ENCODE data around the gene TDP2.

TDP2 gene

DNA sequence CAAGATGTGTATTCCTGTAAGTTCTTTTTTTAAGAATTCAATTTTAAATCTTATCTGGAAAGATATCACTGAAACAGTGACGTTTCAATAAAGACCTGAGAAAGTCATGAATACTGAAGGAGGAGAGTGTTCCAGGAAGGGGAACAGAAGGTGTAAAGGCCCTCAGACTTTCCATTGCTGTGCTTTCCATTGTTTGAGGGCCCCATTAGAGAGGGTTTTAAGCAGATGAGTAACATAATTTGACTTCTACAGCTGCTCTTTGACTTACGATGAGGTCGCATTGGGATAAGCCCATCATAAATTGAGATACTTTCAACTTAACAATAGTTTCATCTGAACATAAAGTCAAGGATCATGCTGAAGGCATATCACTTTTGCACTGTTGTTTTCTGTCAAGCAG, 24.9 kb upstream of the TDP2 start:
- ATAC-seq, result no peak
- TF ChIP-seq ZFP3 (CRISPR knock-in tag; IDR thresholded peaks at IDR 0.05) (no peak), ZFP30 (CRISPR knock-in tag; IDR thresholded peaks at IDR 0.05) (no peak), CSDC2 (CRISPR knock-in tag; IDR thresholded peaks at IDR 0.05) (no peak), OSR1 (CRISPR knock-in tag; IDR thresholded peaks at IDR 0.05) (no peak), ARNTL (CRISPR knock-in tag; IDR thresholded peaks at IDR 0.05; ENCODE audit: borderline replicate concordance, low read depth) (no peak), ZC3H10 (CRISPR knock-in tag; IDR thresholded peaks at IDR 0.05) (no peak)
- TF ChIP-seq, protein P1, sequence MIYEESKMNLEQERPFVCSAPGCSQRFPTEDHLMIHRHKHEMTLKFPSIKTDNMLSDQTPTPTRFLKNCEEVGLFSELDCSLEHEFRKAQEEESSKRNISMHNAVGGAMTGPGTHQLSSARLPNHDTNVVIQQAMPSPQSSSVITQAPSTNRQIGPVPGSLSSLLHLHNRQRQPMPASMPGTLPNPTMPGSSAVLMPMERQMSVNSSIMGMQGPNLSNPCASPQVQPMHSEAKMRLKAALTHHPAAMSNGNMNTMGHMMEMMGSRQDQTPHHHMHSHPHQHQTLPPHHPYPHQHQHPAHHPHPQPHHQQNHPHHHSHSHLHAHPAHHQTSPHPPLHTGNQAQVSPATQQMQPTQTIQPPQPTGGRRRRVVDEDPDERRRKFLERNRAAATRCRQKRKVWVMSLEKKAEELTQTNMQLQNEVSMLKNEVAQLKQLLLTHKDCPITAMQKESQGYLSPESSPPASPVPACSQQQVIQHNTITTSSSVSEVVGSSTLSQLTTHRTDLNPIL (CRISPR knock-in tag; IDR thresholded peaks at IDR 0.05; ENCODE audit: low read depth), result no peak

DNA sequence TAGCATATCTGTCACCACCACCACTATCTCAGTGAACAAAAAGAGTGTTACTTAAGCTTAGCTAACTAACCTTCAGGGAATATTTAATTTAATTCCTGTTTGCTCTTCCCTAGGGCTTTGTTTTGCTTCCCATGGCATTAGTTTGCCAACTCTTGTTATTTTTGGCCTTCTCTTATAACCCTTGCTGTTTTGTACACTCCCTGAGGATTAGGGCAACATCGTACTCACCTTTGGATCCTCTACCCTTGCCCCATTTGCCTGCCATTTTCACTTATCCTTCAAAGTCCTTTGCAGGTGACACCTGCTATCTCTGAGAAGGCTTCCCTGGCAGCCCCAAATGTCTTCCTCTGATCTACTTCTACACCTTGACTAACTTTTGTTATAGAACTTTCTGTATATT, 23.9 kb upstream of the TDP2 start:
- TF ChIP-seq OSR1 (CRISPR knock-in tag; IDR thresholded peaks at IDR 0.05) (no peak), ZNF565 (CRISPR knock-in tag; conservative IDR thresholded peaks at IDR 0.05; ENCODE audit: low read depth) (no peak), SNAI2 (CRISPR knock-in tag; IDR thresholded peaks at IDR 0.05) (no peak)
- ATAC-seq, result no peak

DNA sequence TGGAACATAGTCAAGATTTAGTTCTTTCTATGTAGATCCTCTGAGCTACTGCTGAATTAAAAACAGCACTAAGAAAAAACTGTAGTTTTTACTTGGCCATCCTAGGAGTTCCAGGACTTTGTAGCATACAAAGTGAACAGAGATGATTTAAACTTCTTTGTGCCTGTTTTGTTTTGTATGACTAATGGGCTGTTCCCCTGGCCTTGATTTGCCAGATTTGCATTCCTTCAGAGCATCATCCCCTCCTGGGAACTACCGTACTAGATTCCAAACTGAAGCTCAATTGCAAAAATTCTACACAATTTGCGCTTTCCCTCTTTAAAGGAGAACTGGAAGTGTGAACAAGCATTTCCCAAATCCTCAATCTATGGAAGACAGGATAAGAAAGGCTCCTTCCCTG, 23.3 kb upstream of the TDP2 start:
- no peak for ATAC-seq
- TF ChIP-seq, protein P2, sequence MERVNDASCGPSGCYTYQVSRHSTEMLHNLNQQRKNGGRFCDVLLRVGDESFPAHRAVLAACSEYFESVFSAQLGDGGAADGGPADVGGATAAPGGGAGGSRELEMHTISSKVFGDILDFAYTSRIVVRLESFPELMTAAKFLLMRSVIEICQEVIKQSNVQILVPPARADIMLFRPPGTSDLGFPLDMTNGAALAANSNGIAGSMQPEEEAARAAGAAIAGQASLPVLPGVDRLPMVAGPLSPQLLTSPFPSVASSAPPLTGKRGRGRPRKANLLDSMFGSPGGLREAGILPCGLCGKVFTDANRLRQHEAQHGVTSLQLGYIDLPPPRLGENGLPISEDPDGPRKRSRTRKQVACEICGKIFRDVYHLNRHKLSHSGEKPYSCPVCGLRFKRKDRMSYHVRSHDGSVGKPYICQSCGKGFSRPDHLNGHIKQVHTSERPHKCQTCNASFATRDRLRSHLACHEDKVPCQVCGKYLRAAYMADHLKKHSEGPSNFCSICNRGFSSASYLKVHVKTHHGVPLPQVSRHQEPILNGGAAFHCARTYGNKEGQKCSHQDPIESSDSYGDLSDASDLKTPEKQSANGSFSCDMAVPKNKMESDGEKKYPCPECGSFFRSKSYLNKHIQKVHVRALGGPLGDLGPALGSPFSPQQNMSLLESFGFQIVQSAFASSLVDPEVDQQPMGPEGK (CRISPR knock-in tag; IDR thresholded peaks at IDR 0.05; ENCODE audit: borderline replicate concordance), result no peak
- TF ChIP-seq ZC3H10 (CRISPR knock-in tag; IDR thresholded peaks at IDR 0.05) (no peak), RARB (CRISPR knock-in tag; IDR thresholded peaks at IDR 0.05) (no peak), ESRRG (CRISPR knock-in tag; IDR thresholded peaks at IDR 0.05) (no peak), PPARA (CRISPR knock-in tag; IDR thresholded peaks at IDR 0.05; ENCODE audit: borderline replicate concordance) (no peak), CSDC2 (CRISPR knock-in tag; IDR thresholded peaks at IDR 0.05) (no peak), ZNF8 (CRISPR knock-in tag; IDR thresholded peaks at IDR 0.05) (no peak), ZFP30 (CRISPR knock-in tag; IDR thresholded peaks at IDR 0.05) (no peak), BACH2 (CRISPR knock-in tag; IDR thresholded peaks at IDR 0.05; ENCODE audit: borderline replicate concordance) (no peak)
- TF ChIP-seq, protein P3, sequence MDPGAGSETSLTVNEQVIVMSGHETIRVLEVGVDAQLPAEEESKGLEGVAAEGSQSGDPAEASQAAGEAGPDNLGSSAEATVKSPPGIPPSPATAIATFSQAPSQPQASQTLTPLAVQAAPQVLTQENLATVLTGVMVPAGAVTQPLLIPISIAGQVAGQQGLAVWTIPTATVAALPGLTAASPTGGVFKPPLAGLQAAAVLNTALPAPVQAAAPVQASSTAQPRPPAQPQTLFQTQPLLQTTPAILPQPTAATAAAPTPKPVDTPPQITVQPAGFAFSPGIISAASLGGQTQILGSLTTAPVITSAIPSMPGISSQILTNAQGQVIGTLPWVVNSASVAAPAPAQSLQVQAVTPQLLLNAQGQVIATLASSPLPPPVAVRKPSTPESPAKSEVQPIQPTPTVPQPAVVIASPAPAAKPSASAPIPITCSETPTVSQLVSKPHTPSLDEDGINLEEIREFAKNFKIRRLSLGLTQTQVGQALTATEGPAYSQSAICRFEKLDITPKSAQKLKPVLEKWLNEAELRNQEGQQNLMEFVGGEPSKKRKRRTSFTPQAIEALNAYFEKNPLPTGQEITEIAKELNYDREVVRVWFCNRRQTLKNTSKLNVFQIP (CRISPR knock-in tag; IDR thresholded peaks at IDR 0.05; ENCODE audit: borderline replicate concordance, low read depth), result no peak
- TF ChIP-seq, protein P1 (CRISPR knock-in tag; IDR thresholded peaks at IDR 0.05; ENCODE audit: low read depth), result no peak
- TF ChIP-seq, protein P4, sequence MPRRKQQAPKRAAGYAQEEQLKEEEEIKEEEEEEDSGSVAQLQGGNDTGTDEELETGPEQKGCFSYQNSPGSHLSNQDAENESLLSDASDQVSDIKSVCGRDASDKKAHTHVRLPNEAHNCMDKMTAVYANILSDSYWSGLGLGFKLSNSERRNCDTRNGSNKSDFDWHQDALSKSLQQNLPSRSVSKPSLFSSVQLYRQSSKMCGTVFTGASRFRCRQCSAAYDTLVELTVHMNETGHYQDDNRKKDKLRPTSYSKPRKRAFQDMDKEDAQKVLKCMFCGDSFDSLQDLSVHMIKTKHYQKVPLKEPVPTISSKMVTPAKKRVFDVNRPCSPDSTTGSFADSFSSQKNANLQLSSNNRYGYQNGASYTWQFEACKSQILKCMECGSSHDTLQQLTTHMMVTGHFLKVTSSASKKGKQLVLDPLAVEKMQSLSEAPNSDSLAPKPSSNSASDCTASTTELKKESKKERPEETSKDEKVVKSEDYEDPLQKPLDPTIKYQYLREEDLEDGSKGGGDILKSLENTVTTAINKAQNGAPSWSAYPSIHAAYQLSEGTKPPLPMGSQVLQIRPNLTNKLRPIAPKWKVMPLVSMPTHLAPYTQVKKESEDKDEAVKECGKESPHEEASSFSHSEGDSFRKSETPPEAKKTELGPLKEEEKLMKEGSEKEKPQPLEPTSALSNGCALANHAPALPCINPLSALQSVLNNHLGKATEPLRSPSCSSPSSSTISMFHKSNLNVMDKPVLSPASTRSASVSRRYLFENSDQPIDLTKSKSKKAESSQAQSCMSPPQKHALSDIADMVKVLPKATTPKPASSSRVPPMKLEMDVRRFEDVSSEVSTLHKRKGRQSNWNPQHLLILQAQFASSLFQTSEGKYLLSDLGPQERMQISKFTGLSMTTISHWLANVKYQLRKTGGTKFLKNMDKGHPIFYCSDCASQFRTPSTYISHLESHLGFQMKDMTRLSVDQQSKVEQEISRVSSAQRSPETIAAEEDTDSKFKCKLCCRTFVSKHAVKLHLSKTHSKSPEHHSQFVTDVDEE (CRISPR knock-in tag; IDR thresholded peaks at IDR 0.05), result no peak
- TF ChIP-seq, protein P5, sequence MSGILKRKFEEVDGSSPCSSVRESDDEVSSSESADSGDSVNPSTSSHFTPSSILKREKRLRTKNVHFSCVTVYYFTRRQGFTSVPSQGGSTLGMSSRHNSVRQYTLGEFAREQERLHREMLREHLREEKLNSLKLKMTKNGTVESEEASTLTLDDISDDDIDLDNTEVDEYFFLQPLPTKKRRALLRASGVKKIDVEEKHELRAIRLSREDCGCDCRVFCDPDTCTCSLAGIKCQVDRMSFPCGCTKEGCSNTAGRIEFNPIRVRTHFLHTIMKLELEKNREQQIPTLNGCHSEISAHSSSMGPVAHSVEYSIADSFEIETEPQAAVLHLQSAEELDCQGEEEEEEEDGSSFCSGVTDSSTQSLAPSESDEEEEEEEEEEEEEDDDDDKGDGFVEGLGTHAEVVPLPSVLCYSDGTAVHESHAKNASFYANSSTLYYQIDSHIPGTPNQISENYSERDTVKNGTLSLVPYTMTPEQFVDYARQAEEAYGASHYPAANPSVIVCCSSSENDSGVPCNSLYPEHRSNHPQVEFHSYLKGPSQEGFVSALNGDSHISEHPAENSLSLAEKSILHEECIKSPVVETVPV (CRISPR knock-in tag; IDR thresholded peaks at IDR 0.05), result no peak

DNA sequence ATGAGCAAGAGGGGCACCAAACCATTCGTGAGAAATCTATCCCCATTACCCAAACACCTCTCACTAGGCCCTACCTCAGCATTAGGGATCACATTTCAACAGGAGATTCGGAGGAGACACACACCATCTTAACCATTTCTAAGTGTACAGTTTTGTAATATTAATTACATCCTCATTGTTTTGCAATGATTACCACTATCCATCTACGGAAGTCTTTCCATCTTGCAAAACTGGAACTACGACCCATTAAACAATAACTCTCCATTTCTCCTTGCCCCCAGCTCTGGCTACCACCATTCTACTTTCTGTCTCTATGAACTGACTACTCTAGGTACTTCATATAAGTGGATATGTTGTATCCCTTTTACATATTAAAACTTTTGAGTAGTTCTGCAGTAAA, 20.2 kb upstream of the TDP2 start:
- no peak for ATAC-seq
- TF ChIP-seq, protein P5 (CRISPR knock-in tag; IDR thresholded peaks at IDR 0.05), result no peak
- TF ChIP-seq, protein P4 (CRISPR knock-in tag; IDR thresholded peaks at IDR 0.05), result no peak
- no peak for TF ChIP-seq ZNF8 (CRISPR knock-in tag; IDR thresholded peaks at IDR 0.05)
- TF ChIP-seq, protein P3 (CRISPR knock-in tag; IDR thresholded peaks at IDR 0.05; ENCODE audit: borderline replicate concordance, low read depth), result no peak
- no peak for TF ChIP-seq ZFP30 (CRISPR knock-in tag; IDR thresholded peaks at IDR 0.05)
